Measurements from ENCODE around the gene DYRK3. TPM values are rescaled to one million over a fixed set of nuclear protein-coding genes. Genes with fewer than 3 reads are reported as not detected.
A peak's percentile ranks its signal among the peaks of the same experiment; 100 is the strongest.

DYRK3 gene
- total and polyA plus RNA-seq, 11 donors, result 6.5 to 32.5 (median 15.9) TPM

DNA sequence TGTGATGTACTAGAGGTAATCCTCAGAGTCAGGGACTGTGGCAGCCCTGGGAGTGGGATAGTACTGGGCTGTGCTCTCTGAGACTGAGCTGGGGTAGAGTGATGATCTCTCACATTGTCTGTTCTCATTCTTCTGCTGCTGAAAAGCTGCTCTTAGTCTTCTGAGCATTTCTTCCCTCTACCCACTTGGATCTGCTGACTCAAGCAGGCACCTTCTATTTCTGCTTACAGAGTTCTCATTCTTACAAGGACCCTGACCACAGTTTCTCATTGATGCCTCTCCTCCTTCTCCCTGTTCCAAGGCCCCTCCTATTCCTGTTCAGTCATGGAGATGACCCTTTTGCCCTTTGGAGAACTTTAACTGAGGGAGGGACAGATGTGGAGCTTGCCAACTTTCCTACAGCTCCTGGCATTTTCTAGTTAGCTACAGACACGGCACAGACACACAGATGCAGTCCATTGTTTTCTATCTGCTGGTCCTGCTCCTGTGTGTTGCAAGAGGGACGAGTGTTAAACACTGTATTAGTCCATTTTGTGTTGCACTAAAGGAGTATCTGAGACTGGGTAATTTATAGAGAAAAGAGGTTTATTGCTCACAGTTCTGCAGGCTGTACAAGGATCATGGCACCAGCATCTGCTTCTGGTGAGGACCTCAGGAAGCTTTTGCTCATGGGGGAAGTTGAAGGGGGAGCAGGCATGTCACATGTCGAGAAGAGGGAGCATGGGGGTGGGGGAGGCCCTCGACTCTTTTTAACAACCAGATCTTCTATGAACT, 61.7 kb downstream of the DYRK3 start:
- no peak for TF ChIP-seq POLR2A (IDR thresholded peaks at IDR 0.05)
- Histone ChIP-seq H3K9me3 (no peaks in the 10 kb centered on the region), H3K27me3 (no peaks in the 10 kb centered on the region), H3K27ac (peak overlapping the region; percentile 30 to 99 (median 93)), H3K4me3 (no peak overlapping the region), H3K4me1 (peaks cover 37 to 100% (median 92%) of the 10 kb centered on the region in 12 donors), H3K36me3 (peaks cover 0 to 31% (median 13%) of the 10 kb centered on the region in 9 donors)
- DNase-seq (peak in 1 of 5 donors; percentile 41), ATAC-seq (peak; percentile 44 to 57 (median 48))
- intact Hi-C loops (cut with DNase I), result no loop called here
- 28 to 47% (median 42%) methylated on average over 4 of the region's 4 CpGs for WGBS, 4 donors

- no peak overlapping the region for H3K4me3 ChIP-seq
- no peak for DNase-seq
- H3K4me1 ChIP-seq, result peaks cover 41 to 100% (median 90%) of the 10 kb centered on the region in 12 donors
- ATAC-seq, result no peak
- TF ChIP-seq CTCF (IDR thresholded peaks at IDR 0.05) (no peak), POLR2A (IDR thresholded peaks at IDR 0.05) (no peak)
- intact Hi-C loops (cut with DNase I), result no loop called here
- H3K27me3 ChIP-seq, result no peaks in the 10 kb centered on the region
- H3K9me3 ChIP-seq, result no peaks in the 10 kb centered on the region
- peaks cover 0 to 31% (median 13%) of the 10 kb centered on the region in 9 donors for H3K36me3 ChIP-seq
- 52 to 77% (median 64%) methylated on average over 2 of the region's 2 CpGs for WGBS, 4 donors
- H3K27ac ChIP-seq, result peak overlapping the region in 11 of 12 donors; percentile 51 to 99 (median 96)
These were observed 62.7 kb downstream of the DYRK3 start for GRCh38 chr1:206698011-206698410.

Other genes with a start within 250 kb of the DYRK3 start
- gene IKBKE, start 165.1 kb upstream of the DYRK3 start, total RNA-seq, result 10 to 100 TPM in 1 of 9 donors, 1 to 10 TPM in 6, under 1 TPM in 2; 0.62 to 10.8 (median 1.1) TPM
- gene IKBKE, start 165.1 kb upstream of the DYRK3 start, polyA plus RNA-seq, result under 1 TPM; 0.27 to 0.97 TPM
- gene RASSF5, start 128.0 kb upstream of the DYRK3 start, total RNA-seq, result 10 to 100 TPM in 2 of 9 donors, 1 to 10 TPM in 7; 3.2 to 27.4 (median 5.8) TPM
- gene RASSF5, start 128.0 kb upstream of the DYRK3 start, polyA plus RNA-seq, result 1 to 10 TPM; 1.3 to 1.8 TPM
- gene EIF2D, start 23.1 kb upstream of the DYRK3 start, total RNA-seq, result 10 to 100 TPM; 21.6 to 37.5 (median 29.0) TPM
- gene EIF2D, start 23.1 kb upstream of the DYRK3 start, polyA plus RNA-seq, result 10 to 100 TPM; 15.6 to 26.8 TPM
- gene MAPKAPK2, start 49.4 kb downstream of the DYRK3 start, total RNA-seq, result 100 to 1,000 TPM; 163 to 327 (median 223) TPM
- gene MAPKAPK2, start 49.4 kb downstream of the DYRK3 start, polyA plus RNA-seq, result 100 to 1,000 TPM; 126 to 227 TPM
- gene IL19, start 135.2 kb downstream of the DYRK3 start, total RNA-seq, result not detected
- not detected for gene IL19, start 135.2 kb downstream of the DYRK3 start, polyA plus RNA-seq
- gene IL10, start 137.0 kb downstream of the DYRK3 start, total RNA-seq, result 1 to 10 TPM in 3 of 9 donors, under 1 TPM in 5, not detected in 1; 0.50 to 5.0 (median 0.88) TPM
- 1 to 10 TPM in 1 of 2 donors, under 1 TPM in 1; 0.27 to 1.0 TPM for gene IL10, start 137.0 kb downstream of the DYRK3 start, polyA plus RNA-seq
- gene IL20, start 230.1 kb downstream of the DYRK3 start, total RNA-seq, result not detected
- gene IL20, start 230.1 kb downstream of the DYRK3 start, polyA plus RNA-seq, result not detected

All from heart left ventricle (tissue), 16 donors.